KMS-11 (cell line): ENCODE measurements around the gene ZYX.

ENCODE experiments used
- H2AFZ ChIP-seq: fragments of 200-600 bp; sonication (generic); 2 replicates; pipeline ENCODE4 v1.6.1; 2016; ENCODE audit warnings: antibody characterized with exemption, mixed run types, low read depth
- H3K27ac ChIP-seq: fragments of 200-600 bp; sonication (generic); 2 replicates; pipeline ENCODE4 v1.6.1; 2016; ENCODE audit warnings: mild to moderate bottlenecking, mixed run types
- H3K27me3 ChIP-seq: fragments of 200-600 bp; sonication (generic); 2 replicates; pipeline ENCODE4 v1.6.1; 2017; ENCODE audit warnings: mild to moderate bottlenecking, low read depth, mixed run types, moderate library complexity; ENCODE audit not compliant: insufficient read depth
- H3K36me3 ChIP-seq: fragments of 200-600 bp; sonication (generic); 2 replicates; pipeline ENCODE4 v1.6.1; 2017; ENCODE audit warnings: mild to moderate bottlenecking, mixed run types; ENCODE audit not compliant: insufficient read depth
- H3K4me1 ChIP-seq: fragments of 200-600 bp; sonication (generic); 2 replicates; pipeline ENCODE4 v1.6.1; 2016; ENCODE audit warnings: mild to moderate bottlenecking, low read depth, mixed run types; ENCODE audit not compliant: poor library complexity, severe bottlenecking
- H3K4me2 ChIP-seq: fragments of 200-600 bp; sonication (generic); 2 replicates; pipeline ENCODE4 v1.7.0; 2016; ENCODE audit warnings: mild to moderate bottlenecking, mixed run types
- H3K4me3 ChIP-seq: fragments of 200-600 bp; sonication (generic); IDR thresholded peaks from 2 replicates; pipeline ENCODE4 v1.6.1; 2017; ENCODE audit warnings: low read depth, low read length, mixed read lengths; ENCODE audit not compliant: insufficient read depth
- H3K79me2 ChIP-seq: fragments of 200-600 bp; sonication (generic); 2 replicates; pipeline ENCODE4 v1.6.1; 2016; ENCODE audit warnings: low read depth, mixed run types; ENCODE audit not compliant: insufficient read depth
- H3K9ac ChIP-seq: fragments of 200-600 bp; sonication (generic); 2 replicates; pipeline ENCODE4 v1.6.1; 2016; ENCODE audit warnings: mild to moderate bottlenecking, mixed run types
- H4K20me1 ChIP-seq: fragments of 200-600 bp; sonication (generic); 2 replicates; pipeline ENCODE4 v1.6.1; 2016; ENCODE audit warnings: mild to moderate bottlenecking, mixed run types; ENCODE audit not compliant: insufficient read depth
- CTCF ChIP-seq: fragments of 200-600 bp; sonication (generic); conservative IDR thresholded peaks from 2 replicates; pipeline ENCODE4 v1.6.1; 2017; ENCODE audit warnings: low read depth, mild to moderate bottlenecking, antibody characterized with exemption, low read length, moderate library complexity, mixed read lengths

The ZYX gene

GRCh38 chr7:143343596-143343995 is 37.5 kb upstream of the ZYX start:
- Histone ChIP-seq H3K4me3 (no peak overlapping the region), H2AFZ (no peak overlapping the region), H3K27ac (no peak overlapping the region), H3K4me2 (no peak overlapping the region), H3K27me3 (no peaks in the 10 kb centered on the region), H3K79me2 (no peaks in the 10 kb centered on the region), H3K4me1 (no peaks in the 10 kb centered on the region), H3K36me3 (no peaks in the 10 kb centered on the region), H3K9ac (no peak overlapping the region), H4K20me1 (no peaks in the 10 kb centered on the region)
- TF ChIP-seq CTCF = no peak

- no peak for TF ChIP-seq CTCF
- Histone ChIP-seq H3K4me3 (no peak overlapping the region), H3K4me2 (no peak overlapping the region), H3K4me1 (no peaks in the 10 kb centered on the region), H3K27me3 (no peaks in the 10 kb centered on the region), H2AFZ (no peak overlapping the region), H3K9ac (no peak overlapping the region), H4K20me1 (no peaks in the 10 kb centered on the region), H3K27ac (no peak overlapping the region), H3K36me3 (no peaks in the 10 kb centered on the region), H3K79me2 (no peaks in the 10 kb centered on the region)
Measured at GRCh38 chr7:143345428-143345900, 35.7 kb upstream of the ZYX start.

- no peak for TF ChIP-seq CTCF
- Histone ChIP-seq H4K20me1 (no peaks in the 10 kb centered on the region), H3K36me3 (no peaks in the 10 kb centered on the region), H3K79me2 (no peaks in the 10 kb centered on the region), H3K9ac (no peak overlapping the region), H2AFZ (no peak overlapping the region), H3K27ac (no peak overlapping the region), H3K4me1 (no peaks in the 10 kb centered on the region), H3K4me2 (no peak overlapping the region), H3K27me3 (no peaks in the 10 kb centered on the region), H3K4me3 (no peak overlapping the region)
Measured at GRCh38 chr7:143346018-143346417, 35.1 kb upstream of the ZYX start.

GRCh38 chr7:143347950-143348349 is 33.2 kb upstream of the ZYX start:
- Histone ChIP-seq H3K27me3 (no peaks in the 10 kb centered on the region), H2AFZ (no peak overlapping the region), H3K9ac (no peak overlapping the region), H3K27ac (no peak overlapping the region), H3K4me3 (no peak overlapping the region), H3K79me2 (no peaks in the 10 kb centered on the region), H3K36me3 (no peaks in the 10 kb centered on the region), H3K4me2 (no peak overlapping the region), H4K20me1 (no peaks in the 10 kb centered on the region), H3K4me1 (no peaks in the 10 kb centered on the region)
- TF ChIP-seq CTCF = no peak
